Activated T-helper 1 cell treated with anti-CD3 and anti-CD28 coated beads, Interleukin-2, amount 50 U/mL, for 16 hours (primary cell): Measurements from ENCODE around the gene SMIM43.

Experiments used
- DNase-seq, 2 donors: peaks; one replicate each; pipeline ENCODE4 v3.0.0-alpha.2; 2020; ENCODE audit warnings: low read depth in 1 of 2, low spot score in 1 of 2

Gene SMIM43

DNA sequence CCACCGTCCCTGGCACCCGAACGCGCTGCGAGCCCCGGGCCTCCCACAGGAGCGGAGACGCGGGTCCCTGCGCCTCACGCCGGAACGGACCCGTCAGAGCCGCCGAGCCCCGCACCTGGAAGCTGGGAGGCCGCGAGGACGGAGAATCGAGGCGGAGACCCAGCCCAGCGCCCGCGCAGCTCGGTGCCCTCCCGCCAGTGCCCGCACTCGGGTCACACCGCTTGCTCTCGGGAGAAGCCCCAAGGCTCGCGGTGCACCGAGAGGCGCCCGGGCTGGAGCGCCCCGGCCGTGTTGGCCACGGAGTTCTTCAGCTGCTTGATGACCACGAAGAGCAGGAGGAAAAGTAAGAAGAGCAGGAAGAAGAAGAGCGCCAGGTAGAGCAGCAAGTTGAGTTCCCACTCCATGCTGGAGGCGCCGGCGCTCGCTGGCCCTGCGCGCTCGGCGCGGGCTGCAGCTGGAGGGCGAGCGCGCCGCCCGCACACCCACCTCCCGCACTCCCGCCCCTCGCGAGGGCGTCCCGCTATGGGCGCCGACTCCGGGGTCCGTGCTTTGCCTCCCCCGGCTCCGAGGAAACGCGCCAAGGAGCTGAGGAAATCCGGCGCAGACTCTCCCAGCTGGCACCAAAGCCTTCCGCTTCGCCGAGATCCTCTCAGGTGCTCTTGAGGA, at the start of gene SMIM43:
TSS of gene SMIM43 (minus strand) at position 463 of the 666 bp plus-strand sequence. CDS start at position 404, 59 bp downstream.
- DNase-seq, result no peak

DNA sequence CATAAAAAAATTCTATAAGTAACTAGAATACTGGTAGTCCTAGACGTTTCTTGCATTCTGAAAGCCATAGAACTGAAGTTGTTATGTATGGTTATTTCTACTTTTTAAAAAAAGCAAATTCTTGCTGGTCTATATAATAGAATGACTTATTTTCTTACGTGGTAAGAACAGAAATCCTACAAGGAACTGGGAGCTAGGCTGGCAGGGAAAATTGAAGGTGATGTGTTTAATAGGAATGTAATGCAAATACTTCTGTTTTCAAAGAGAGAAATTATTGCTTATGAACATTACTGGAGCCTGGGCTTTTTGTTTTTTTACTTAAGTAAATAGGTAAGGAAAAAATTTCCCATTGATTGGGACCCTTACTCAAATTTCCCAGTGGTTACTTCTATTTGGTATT, 49.8 kb upstream of the SMIM43 start:
- no peak for DNase-seq

GRCh38 chr4:121811122-121811521, 46.2 kb upstream of the SMIM43 start:
- DNase-seq, result no peak

DNA sequence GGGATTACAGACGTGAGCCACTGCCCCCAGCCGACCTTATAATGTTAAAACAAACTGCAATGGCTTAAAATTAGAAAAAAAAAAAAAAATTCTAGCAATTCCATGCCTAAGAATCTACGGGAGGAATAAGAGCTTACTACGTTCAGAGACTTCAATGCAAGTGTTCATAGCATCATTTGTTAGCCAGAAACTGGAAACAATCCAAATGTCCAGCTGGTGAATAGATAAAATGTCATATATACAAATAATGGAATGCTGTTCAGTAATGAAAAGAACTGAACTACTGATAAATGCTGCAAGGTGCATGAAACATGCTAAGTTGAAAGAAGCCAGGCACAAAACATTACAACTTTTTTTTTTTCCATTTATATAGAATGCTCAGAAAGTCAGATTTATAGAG, 41.4 kb upstream of the SMIM43 start:
- no peak for DNase-seq

DNA sequence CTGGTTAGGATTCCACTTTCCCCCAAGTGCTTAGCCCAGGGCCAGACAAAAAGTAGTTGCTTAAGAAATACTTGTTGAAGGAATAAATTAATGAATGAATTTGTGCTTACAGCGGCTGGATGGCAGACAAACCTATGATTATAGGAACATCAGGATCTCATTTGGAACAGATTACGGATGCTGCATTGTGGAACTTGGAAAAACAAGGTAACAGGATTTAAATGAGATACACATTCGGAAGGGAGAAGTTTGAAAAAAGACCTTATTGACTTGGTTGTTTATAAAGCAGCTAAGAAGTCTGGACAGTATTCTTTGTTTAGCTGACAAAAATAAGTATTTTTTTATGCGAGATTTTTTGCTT, 36.7 kb upstream of the SMIM43 start:
- no peak for DNase-seq

- DNase-seq, result peak; percentile 89 to 95
These were observed 36.2 kb upstream of the SMIM43 start, which contains the start of gene EXOSC9 for GRCh38 chr4:121800961-121801714. Gene EXOSC9, plus strand, starts transcription at chr4:121801323. Its CDS starts 102 bp downstream, at chr4:121801425.

- no peak for DNase-seq
These were observed 35.6 kb upstream of the SMIM43 start for GRCh38 chr4:121800638-121800960.

GRCh38 chr4:121799867-121800501, 35.0 kb upstream of the SMIM43 start:
- no peak for DNase-seq

DNA sequence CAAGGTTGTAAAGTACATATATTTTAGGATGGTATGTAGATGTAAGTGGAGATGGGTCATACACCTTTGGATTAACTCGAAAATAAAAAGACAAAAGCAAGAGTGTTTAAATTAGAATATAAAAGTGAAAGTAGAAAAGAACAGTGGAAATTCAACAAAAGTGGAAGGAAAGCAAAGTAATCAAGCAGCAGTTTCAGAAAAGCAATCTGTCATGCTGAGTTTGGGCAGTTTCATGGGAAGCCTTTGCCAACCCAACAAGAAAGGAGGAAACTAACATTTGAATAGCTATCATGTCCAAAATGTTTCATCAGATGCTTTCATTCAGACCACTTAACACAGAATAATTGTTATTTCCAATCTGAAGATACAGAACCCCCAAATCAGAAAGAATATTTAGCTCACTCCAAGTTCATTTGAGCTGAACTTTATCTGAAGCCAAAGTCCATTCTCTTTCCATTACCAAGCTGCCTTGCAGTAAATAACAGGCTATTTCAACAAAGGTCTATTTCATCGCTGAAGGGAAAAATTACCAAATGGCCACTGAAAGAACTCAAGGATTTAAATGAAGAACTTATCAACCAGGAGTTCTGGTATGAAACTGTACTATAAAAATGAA, 34.4 kb upstream of the SMIM43 start:
- no peak for DNase-seq

GRCh38 chr4:121796283-121796682, 31.3 kb upstream of the SMIM43 start:
- no peak for DNase-seq

GRCh38 chr4:121794505-121795188, 29.7 kb upstream of the SMIM43 start:
- DNase-seq, result no peak

- DNase-seq, result no peak
These were observed 28.0 kb upstream of the SMIM43 start for GRCh38 chr4:121792966-121793365.

DNA sequence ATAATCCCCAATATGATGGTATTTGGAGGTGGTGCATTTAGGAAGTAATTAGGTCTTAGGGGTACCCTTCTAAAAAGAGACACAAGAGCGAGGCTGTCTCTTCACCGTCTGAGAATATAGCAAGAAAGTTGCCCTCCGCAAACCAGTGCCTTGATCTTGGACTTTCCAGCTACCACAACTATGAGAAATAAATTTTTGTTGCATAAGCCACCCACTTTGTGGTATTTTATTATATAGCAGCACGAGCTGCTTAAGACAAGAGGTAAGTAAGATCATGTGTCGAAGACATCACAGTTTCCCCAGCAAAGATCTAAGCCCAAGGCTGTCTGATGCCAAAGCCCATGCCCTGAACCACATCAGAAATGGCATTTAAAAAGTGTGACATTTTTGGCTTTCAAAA, 26.5 kb upstream of the SMIM43 start:
- no peak for DNase-seq

DNA sequence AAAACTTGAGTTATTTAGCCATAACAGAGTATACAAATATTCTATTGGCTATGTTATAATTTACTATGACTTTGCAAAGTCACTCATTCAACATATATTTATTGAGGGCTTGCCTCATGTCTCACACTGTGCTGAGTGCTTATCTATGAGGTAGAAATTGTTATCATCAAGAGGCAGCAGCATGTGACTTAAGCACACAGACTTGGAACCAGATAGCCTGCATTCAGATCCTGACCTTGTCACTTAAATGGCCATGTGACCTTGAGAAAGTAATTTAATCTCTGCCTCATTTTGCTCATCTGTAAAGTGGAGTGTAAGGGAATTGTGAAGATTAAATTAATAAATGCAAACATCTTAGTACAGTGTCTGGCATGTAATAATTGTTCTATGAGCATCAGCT, 26.0 kb upstream of the SMIM43 start:
- no peak for DNase-seq

GRCh38 chr4:121789960-121790829, 25.2 kb upstream of the SMIM43 start:
- no peak for DNase-seq

- no peak for DNase-seq
These were observed 24.5 kb upstream of the SMIM43 start for GRCh38 chr4:121789455-121789854.

GRCh38 chr4:121788896-121789295, 23.9 kb upstream of the SMIM43 start:
- DNase-seq, result no peak

GRCh38 chr4:121786221-121786620, 21.3 kb upstream of the SMIM43 start:
- DNase-seq, result no peak

DNA sequence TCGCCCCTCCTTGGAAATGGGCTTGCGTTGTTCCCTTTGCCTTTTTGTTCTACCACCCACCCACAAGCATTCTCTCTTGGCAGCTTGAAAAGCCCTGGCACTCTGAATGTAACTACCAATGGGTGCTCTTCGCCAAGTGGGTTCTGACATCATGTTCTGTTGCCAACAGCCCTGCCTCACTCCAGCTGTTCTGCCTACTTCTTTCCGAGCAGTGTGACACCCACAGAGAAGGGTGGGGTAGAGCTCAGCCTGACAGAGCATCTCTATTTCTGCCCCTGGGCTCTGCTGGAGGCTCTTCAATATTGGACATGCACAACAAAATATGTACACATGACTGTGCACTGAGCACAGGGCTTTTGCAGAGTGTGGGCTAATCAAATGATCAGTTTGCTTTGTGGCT, 20.5 kb upstream of the SMIM43 start:
- DNase-seq, result no peak

DNA sequence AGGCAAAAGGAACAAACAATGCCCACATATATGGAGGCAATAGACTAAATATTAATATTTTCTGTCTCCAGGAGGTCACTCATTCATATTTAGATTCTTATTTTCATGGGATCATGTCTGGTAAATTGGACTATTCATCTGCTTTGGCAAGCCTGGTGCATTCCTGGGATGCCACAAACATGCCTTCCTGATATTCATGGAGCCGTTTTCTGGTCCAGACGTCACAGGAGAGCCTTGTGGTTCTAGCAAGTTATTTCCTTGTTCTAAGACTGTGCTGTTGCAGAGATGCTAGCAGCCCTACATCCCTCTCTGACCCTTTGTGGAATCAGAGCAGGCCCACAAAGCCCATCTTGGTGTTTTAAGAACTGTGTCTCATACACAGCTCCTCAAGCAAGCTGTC, 20.0 kb upstream of the SMIM43 start:
- no peak for DNase-seq
